Muscle of leg (tissue), 11 donors: ENCODE data around the gene CST11. TPM values are rescaled to one million over a fixed set of nuclear protein-coding genes. Genes with fewer than 3 reads are reported as not detected.
A peak's percentile ranks its signal among the peaks of the same experiment; 100 is the strongest.

Experiments used
- DNase-seq: peaks from one replicate; pipeline ENCODE4 v3.0.0; 2013
- H3K27ac ChIP-seq: one replicate; pipeline ENCODE4 v1.5.1; 2013; ENCODE audit warnings: mild to moderate bottlenecking, low read length, control low read depth
- H3K27me3 ChIP-seq: one replicate; pipeline ENCODE4 v1.6.1; 2013; ENCODE audit warnings: low read length; ENCODE audit not compliant: control insufficient read depth, insufficient read depth
- H3K36me3 ChIP-seq: one replicate; pipeline ENCODE4 v1.6.1; 2013; ENCODE audit warnings: low read length; ENCODE audit not compliant: control insufficient read depth, insufficient read depth
- H3K4me1 ChIP-seq: one replicate; pipeline ENCODE4 v1.6.1; 2013; ENCODE audit warnings: low read length; ENCODE audit not compliant: control insufficient read depth, insufficient read depth
- H3K4me3 ChIP-seq: one replicate; pipeline ENCODE4 v1.5.1; 2013; ENCODE audit warnings: low read length, control low read depth
- H3K9me3 ChIP-seq: replicated peaks from 2 replicates; pipeline ENCODE4 v1.6.1; 2013; ENCODE audit warnings: low read depth, low read length; ENCODE audit not compliant: control insufficient read depth
- WGBS: methylation state at CpG from one replicate; pipeline ENCODE4 v1.1.5; 2013; ENCODE audit warnings: missing lambda C conversion rate; ENCODE audit not compliant: insufficient coverage; 5-methylcytosine and 5-hydroxymethylcytosine counted together
- polyA plus RNA-seq, 8 donors: library from polyadenylated mRNA; unstranded; fragments of 120-200 nt; gene quantifications; one replicate each; pipeline versions ENCODE4 v1.2.1 to v1.2.3, GENCODE V29; 2013; ENCODE audit warnings: inconsistent platforms in 1 of 8, low replicate concordance in 1 of 8; ENCODE audit not compliant: insufficient read length in 8 of 8, insufficient read depth in 1 of 8
- total RNA-seq: library from RNA; stranded (reverse); fragments of 120-200 nt; gene quantifications from one replicate; pipeline ENCODE4 v1.2.4, GENCODE V29; 2013

The CST11 gene
- total and polyA plus RNA-seq, 9 donors, result not detected

DNA sequence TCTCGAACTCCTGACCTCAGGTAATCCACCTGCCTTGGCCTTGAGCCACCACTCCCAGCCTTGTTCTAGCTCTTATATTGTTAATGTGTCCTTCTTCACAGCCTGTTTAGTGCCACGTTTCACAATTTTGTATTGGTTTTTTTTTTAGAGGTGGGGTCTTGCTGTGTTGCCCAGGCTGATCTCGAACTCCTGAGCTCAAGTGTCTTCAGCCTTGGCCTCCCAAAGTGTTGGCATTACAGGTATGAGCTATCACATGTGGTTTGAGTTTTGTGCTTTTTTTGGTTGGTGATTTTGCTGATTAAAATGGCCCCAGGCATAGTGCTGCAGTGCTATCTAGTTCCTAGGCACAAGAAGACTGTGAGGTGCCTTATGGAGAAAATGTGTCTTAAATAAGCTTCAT, 19.0 kb downstream of the CST11 start:
- WGBS, result 60% methylated on average over 1 of the region's 3 CpGs
- H3K9me3 ChIP-seq, result no peaks in the 10 kb centered on the region
- H3K27ac ChIP-seq, result no peak overlapping the region
- no peak overlapping the region for H3K4me3 ChIP-seq
- H3K4me1 ChIP-seq, result peaks cover 11% of the 10 kb centered on the region
- H3K36me3 ChIP-seq, result no peaks in the 10 kb centered on the region
- DNase-seq, result no peak
- no peaks in the 10 kb centered on the region for H3K27me3 ChIP-seq

DNA sequence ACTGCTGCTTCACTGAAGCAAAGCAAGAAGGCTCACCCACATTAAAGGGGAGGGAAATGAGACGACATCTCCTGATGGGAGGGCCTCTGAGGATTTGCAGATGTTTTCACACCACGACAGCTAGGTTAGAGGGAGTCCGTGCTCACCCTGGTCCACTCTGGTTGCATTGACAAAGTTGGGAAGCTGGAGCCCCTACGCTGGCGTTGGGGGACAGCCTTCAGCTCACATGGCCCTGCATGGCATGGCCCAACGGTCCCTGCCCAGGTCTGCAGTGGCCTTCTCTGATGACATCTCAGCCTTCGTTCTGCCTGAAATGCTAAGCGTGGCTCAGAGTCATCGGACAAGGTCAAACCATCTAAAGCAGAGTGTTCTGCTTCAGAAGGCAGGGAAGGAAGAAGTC, 27.5 kb downstream of the CST11 start:
- DNase-seq, result no peak
- no peaks in the 10 kb centered on the region for H3K36me3 ChIP-seq
- no peak overlapping the region for H3K4me3 ChIP-seq
- H3K27ac ChIP-seq, result no peak overlapping the region
- 84% methylated on average over 8 of the region's 9 CpGs for WGBS
- H3K9me3 ChIP-seq, result no peaks in the 10 kb centered on the region
- no peaks in the 10 kb centered on the region for H3K27me3 ChIP-seq
- no peaks in the 10 kb centered on the region for H3K4me1 ChIP-seq

DNA sequence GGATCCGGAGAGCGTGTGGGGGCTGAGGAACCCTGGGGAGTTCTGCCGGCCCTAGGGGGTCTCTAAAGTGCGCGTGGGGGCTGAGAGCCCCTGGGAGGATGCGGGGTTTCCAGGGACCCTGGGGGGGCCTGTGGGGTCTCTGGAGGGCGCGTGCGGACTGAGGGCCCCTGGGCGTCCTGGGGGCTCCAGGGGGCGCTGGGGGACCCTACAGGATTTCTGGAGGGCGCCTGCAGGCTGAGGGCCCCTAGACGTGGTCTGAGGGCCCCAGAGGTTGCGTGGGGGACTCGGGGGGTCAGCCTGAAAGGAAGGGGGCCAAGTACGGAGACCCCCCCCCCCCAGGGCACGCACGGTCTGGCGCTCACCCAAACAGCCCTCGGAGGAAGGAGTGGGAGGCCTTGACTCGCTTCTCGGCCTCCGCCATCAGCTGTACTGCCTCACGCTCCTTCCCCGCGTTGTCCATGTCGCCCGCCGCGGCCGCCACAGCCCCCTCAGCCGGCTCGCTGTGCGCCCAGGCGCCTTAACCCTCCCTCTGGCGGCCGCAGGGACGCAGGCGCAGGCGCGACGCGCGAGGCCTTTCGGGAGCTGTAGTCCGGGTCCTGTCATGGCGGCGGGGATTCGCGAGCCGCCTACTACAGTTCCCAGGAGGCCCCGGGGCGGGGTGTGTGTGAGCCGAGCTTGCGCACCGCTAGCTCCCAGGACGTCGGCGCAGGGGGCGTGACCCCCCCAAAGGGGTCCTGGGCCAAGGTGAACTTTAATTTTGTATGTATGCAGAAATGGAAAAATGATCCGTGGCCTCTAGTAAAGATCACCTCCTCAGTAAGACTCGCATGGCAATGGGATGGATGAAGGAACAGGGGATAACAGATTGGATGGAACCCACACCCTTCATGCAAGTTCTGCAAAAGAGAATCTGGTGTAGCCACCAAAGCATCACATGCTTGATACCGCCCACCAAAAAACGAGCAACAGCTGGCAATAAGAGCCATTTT, 31.4 kb downstream of the CST11 start, which contains the start of gene NAPB:
TSS of gene NAPB (minus strand) at position 546 of the 989 bp plus-strand sequence. CDS start at position 460, 86 bp downstream.
- no peaks in the 10 kb centered on the region for H3K36me3 ChIP-seq
- WGBS, result 0% methylated on average over 50 of the region's 64 CpGs
- peak within 1 kb of the TSS; percentile 74 for H3K27ac ChIP-seq
- no peaks in the 10 kb centered on the region for H3K27me3 ChIP-seq
- H3K4me1 ChIP-seq, result no peaks in the 10 kb centered on the region
- peak; percentile 98 for DNase-seq
- peak within 1 kb of the TSS; percentile 97 for H3K4me3 ChIP-seq
- no peaks in the 10 kb centered on the region for H3K9me3 ChIP-seq

DNA sequence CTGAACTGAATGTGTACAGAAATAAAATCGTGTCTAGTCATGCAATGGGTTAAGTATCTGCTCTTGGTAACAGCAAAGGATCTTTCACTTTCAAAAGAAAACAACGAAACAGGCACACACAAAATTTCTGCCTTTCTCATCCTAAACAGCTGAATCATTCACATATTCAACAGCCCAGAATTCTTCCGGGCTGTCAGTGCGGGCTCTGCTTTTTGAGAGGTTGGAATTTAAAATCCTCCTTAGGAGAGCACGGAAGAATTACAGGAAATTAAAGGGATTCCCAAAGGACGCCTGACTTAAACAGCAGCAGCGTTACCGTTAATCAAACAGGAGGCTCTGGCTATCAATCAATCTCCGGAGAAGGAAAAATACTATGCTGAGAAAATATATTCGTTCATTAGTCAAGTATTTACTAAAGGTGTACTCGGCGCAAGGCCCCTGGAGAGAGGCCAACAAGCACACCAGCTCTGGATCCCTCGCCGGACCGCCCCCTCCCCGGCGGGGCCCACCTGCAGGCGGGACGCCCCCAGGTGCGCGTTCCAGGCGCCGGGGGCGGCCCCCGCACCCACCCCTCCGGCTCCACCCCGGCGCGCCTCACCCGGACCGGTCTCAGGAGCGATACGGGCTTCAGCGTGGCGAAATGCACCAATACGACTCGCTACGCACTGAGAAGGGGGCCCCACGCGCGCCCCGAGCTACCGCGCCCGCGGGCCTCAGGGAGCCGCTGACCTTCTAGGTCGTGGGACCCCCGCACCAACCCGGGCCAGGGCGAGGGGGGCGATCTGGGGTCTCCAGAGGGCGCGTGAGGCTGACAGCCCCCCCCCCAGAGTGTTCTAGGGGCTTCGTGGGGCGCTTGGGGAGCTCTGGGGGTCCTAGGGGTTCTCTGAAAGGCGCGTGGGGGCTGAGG, 32.4 kb downstream of the CST11 start:
- peak; percentile 59 for DNase-seq
- 0% methylated on average over 49 of the region's 58 CpGs for WGBS
- Histone ChIP-seq H3K27ac (peak overlapping the region; percentile 74), H3K9me3 (no peaks in the 10 kb centered on the region), H3K27me3 (no peaks in the 10 kb centered on the region), H3K4me1 (no peaks in the 10 kb centered on the region), H3K4me3 (peak overlapping the region; percentile 97), H3K36me3 (no peaks in the 10 kb centered on the region)

DNA sequence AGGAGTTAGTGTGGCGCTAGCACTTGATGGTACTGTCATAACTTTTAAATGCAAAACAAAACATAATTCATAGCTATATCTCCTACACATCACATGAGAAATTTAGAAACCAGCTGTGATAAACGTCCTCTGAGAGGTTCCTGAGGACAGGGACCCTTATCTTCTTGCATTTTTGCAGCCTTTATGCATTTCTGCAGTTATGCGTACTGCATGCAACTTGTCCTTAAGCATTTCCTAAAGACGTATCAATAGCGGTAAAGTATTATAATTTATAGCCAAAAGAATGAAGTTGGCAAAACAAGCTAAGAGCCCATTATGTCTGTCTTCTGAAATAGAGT, 33.0 kb downstream of the CST11 start:
- DNase-seq, result no peak
- H3K36me3 ChIP-seq, result no peaks in the 10 kb centered on the region
- peak overlapping the region; percentile 70 for H3K27ac ChIP-seq
- no peaks in the 10 kb centered on the region for H3K4me1 ChIP-seq
- H3K27me3 ChIP-seq, result no peaks in the 10 kb centered on the region
- no peaks in the 10 kb centered on the region for H3K9me3 ChIP-seq
- H3K4me3 ChIP-seq, result peak overlapping the region; percentile 97
- no CpG with 5 or more reads among the region's 5 CpGs for WGBS

DNA sequence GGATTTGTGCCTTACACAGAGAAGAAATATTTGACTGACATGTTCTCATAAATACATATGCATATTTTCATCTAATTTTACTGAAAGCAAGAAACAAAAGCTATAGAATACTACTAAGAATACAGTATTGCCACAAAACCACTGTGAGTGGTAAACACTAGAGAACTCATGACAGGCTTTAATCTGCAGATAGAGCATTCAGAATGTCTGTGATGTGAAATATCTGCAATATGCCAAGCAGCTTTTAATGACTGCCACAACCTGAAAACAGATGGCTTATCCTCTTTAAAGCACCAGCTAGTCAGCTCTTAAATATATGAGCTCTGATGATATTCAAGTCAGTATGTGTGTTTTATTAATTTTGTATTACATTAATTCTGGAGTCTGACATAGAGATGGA, 34.8 kb downstream of the CST11 start:
- DNase-seq, result no peak
- Histone ChIP-seq H3K27ac (no peak overlapping the region), H3K27me3 (no peaks in the 10 kb centered on the region), H3K4me3 (no peak overlapping the region), H3K4me1 (no peaks in the 10 kb centered on the region), H3K36me3 (no peaks in the 10 kb centered on the region), H3K9me3 (no peaks in the 10 kb centered on the region)

DNA sequence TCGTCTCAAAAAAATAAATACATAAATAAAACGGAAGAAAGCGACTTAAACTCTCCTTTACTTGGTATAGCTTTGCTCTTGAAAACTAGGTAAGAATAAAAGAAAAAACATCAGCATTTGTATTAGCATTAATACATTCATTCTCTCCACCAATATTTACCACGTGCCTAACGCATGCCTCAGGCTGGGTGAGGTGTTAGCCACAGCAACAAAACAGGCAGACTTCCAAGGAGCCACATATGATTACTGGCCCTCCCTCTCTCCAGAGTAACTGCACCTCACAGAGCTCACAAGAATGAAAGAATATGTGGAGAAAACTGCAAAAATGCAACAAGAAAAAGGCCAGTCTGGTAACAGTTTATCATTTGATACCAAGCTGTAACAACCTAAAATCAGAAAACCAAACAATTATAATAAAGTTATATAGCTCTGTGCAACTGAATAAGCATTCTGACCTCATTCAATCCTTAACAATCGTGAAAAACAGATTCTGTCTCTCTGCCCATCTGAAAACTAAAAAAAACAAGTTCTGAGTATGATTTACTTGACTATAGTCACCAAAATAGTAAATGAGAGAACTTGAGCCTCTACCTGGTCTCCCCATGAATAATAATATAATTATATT, 36.6 kb downstream of the CST11 start:
- H3K27me3 ChIP-seq, result no peaks in the 10 kb centered on the region
- no peaks in the 10 kb centered on the region for H3K36me3 ChIP-seq
- no peak for DNase-seq
- no peak overlapping the region for H3K27ac ChIP-seq
- no CpG with 5 or more reads among the region's 6 CpGs for whole genome bisulfite sequencing
- no peaks in the 10 kb centered on the region for H3K9me3 ChIP-seq
- H3K4me1 ChIP-seq, result no peaks in the 10 kb centered on the region
- H3K4me3 ChIP-seq, result no peak overlapping the region

DNA sequence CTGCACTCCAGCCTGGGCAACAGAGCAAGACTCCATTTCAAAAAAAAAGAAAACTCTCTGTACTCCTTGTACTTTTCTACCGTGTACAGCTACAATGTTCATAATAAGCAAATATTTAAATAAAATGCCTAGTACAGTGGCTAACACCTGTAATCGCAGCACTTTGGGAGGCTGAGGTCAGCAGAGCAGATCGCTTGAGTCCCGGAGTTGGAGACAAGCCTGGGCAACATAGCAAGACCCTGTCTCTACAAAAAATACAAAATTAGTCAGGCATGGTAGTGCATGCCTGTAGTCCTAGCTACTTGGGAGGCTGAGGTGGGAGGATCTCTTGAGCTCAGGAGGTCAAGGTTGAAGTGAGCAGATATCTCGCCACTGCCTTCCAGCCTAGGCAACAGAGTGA, 37.1 kb downstream of the CST11 start:
- Histone ChIP-seq H3K27ac (no peak overlapping the region), H3K4me3 (no peak overlapping the region), H3K27me3 (no peaks in the 10 kb centered on the region), H3K9me3 (no peaks in the 10 kb centered on the region), H3K36me3 (no peaks in the 10 kb centered on the region), H3K4me1 (no peaks in the 10 kb centered on the region)
- no peak for DNase-seq
- no CpG with 5 or more reads among the region's 5 CpGs for WGBS

DNA sequence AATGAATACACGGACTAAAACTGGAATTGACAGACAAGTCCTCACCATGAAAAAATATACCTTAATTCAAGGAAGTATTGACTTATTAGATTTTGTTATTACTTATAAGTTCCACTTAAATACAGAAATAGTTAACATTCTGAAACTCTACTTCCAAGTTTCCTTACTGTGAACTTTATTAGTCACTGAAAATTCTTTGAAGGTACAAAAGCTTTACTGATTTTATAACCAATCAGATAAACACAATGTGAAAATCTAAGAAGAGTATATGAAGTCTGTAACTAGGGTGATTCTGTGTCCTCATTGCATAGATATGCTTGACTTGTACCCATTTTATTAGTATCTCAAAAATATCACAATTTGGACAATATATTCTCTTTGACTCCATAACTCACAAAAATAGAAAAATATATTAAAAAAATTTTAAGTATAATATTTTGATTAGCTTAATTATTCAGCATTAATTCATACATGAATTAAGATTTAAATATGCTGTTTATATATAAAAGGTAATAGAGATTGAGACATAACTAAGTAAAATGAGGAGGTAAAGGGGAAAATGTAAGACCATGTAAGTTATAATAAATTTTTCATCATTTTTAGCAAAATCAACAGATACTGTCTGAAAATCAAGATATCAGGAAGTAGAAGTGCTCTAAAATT, 38.0 kb downstream of the CST11 start:
- no peaks in the 10 kb centered on the region for H3K4me1 ChIP-seq
- no peak for DNase-seq
- H3K4me3 ChIP-seq, result no peak overlapping the region
- H3K9me3 ChIP-seq, result no peaks in the 10 kb centered on the region
- no peaks in the 10 kb centered on the region for H3K27me3 ChIP-seq
- WGBS, result no CpG with 5 or more reads among the region's 1 CpG
- H3K27ac ChIP-seq, result no peak overlapping the region
- H3K36me3 ChIP-seq, result no peaks in the 10 kb centered on the region
